H1 (cell line): ENCODE data around the gene ATP7B.

ENCODE experiments used
- EGR1 ChIP-seq: IDR thresholded peaks from 2 replicates; pipeline ENCODE4 v1.6.1; 2011; ENCODE audit warnings: low read depth, low read length, borderline replicate concordance
- EZH2 ChIP-seq: fragments of 200-600 bp; sonication (generic); IDR thresholded peaks from 2 replicates; pipeline ENCODE4 v1.7.1; 2012; ENCODE audit warnings: low read depth, mild to moderate bottlenecking, moderate library complexity, low read length, inconsistent platforms; ENCODE audit not compliant: severe bottlenecking
- MAX ChIP-seq: IDR thresholded peaks from 2 replicates; pipeline ENCODE4 v1.6.1; 2012; ENCODE audit warnings: inconsistent platforms
- PHF8 ChIP-seq: fragments of 200-600 bp; sonication (generic); conservative IDR thresholded peaks from 2 replicates; pipeline ENCODE4 v1.7.1; 2012; ENCODE audit warnings: low read depth, mild to moderate bottlenecking, inconsistent platforms, low read length, moderate library complexity
- RAD21 ChIP-seq, 2 experiments: IDR thresholded peaks in 1 of 2; conservative IDR thresholded peaks in 1 of 2; 2 replicates each; pipeline ENCODE4 v1.6.1; 2011; ENCODE audit warnings: low read depth in 2 of 2, low read length in 2 of 2, improper control_type of control experiment in 1 of 2, inconsistent platforms in 1 of 2, mild to moderate bottlenecking in 1 of 2, moderate library complexity in 1 of 2
- RFX5 ChIP-seq: IDR thresholded peaks from 2 replicates; pipeline ENCODE4 v1.6.1; 2011; ENCODE audit warnings: low read depth, low read length, improper control_type of control experiment, borderline replicate concordance
- SRF ChIP-seq: IDR thresholded peaks from 2 replicates; pipeline ENCODE4 v1.6.1; 2011; ENCODE audit warnings: mild to moderate bottlenecking, low read depth, low read length, moderate library complexity
- YY1 ChIP-seq: IDR thresholded peaks from 2 replicates; pipeline ENCODE4 v1.6.1; 2011; ENCODE audit warnings: low read depth, mild to moderate bottlenecking, low read length

- no peak for TF ChIP-seq YY1
- TF ChIP-seq RFX5: no peak
- no peak for TF ChIP-seq EZH2
- no peak for TF ChIP-seq RAD21 (IDR thresholded peaks at IDR 0.05 in 1 of 2, conservative IDR thresholded peaks at IDR 0.05 in 1 of 2; ENCODE audit: low read depth in 2 of 2, low read length in 2 of 2)
- no peak for TF ChIP-seq EGR1
- no peak for TF ChIP-seq MAX
- no peak for TF ChIP-seq SRF
- TF ChIP-seq PHF8: no peak
Measured at GRCh38 chr13:51928231-51928630, 83.0 kb downstream of the ATP7B start.
